HL-60 (cell line): ENCODE measurements around the gene CPED1.

Experiments used
- GABPA ChIP-seq: IDR thresholded peaks from 2 replicates; pipeline ENCODE4 v1.6.1; 2012; ENCODE audit warnings: low read depth
- POLR2AphosphoS5 ChIP-seq: IDR thresholded peaks from 2 replicates; pipeline ENCODE4 v1.6.1; 2012; ENCODE audit warnings: low read depth
- SPI1 ChIP-seq: IDR thresholded peaks from 2 replicates; pipeline ENCODE4 v1.6.1; 2012; ENCODE audit warnings: low read depth, mild to moderate bottlenecking, borderline replicate concordance
- TF ChIP-seq, protein P1 (sequence below): IDR thresholded peaks from one replicate; pipeline ENCODE4 v1.5.1; 2011; ENCODE audit warnings: low read length, control low read depth, inconsistent platforms; ENCODE audit not compliant: insufficient read depth
- TF ChIP-seq, protein P2 (sequence below): IDR thresholded peaks from 2 replicates; pipeline ENCODE4 v1.6.1; 2012; ENCODE audit warnings: low read depth; ENCODE audit not compliant: insufficient replicate concordance

GRCh38 chr7:121133444-121133843 is 144.9 kb downstream of the CPED1 start:
- TF ChIP-seq, protein P1, sequence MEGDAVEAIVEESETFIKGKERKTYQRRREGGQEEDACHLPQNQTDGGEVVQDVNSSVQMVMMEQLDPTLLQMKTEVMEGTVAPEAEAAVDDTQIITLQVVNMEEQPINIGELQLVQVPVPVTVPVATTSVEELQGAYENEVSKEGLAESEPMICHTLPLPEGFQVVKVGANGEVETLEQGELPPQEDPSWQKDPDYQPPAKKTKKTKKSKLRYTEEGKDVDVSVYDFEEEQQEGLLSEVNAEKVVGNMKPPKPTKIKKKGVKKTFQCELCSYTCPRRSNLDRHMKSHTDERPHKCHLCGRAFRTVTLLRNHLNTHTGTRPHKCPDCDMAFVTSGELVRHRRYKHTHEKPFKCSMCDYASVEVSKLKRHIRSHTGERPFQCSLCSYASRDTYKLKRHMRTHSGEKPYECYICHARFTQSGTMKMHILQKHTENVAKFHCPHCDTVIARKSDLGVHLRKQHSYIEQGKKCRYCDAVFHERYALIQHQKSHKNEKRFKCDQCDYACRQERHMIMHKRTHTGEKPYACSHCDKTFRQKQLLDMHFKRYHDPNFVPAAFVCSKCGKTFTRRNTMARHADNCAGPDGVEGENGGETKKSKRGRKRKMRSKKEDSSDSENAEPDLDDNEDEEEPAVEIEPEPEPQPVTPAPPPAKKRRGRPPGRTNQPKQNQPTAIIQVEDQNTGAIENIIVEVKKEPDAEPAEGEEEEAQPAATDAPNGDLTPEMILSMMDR: no peak
- TF ChIP-seq POLR2AphosphoS5 (no peak), GABPA (no peak), SPI1 (no peak)
- TF ChIP-seq, protein P2, sequence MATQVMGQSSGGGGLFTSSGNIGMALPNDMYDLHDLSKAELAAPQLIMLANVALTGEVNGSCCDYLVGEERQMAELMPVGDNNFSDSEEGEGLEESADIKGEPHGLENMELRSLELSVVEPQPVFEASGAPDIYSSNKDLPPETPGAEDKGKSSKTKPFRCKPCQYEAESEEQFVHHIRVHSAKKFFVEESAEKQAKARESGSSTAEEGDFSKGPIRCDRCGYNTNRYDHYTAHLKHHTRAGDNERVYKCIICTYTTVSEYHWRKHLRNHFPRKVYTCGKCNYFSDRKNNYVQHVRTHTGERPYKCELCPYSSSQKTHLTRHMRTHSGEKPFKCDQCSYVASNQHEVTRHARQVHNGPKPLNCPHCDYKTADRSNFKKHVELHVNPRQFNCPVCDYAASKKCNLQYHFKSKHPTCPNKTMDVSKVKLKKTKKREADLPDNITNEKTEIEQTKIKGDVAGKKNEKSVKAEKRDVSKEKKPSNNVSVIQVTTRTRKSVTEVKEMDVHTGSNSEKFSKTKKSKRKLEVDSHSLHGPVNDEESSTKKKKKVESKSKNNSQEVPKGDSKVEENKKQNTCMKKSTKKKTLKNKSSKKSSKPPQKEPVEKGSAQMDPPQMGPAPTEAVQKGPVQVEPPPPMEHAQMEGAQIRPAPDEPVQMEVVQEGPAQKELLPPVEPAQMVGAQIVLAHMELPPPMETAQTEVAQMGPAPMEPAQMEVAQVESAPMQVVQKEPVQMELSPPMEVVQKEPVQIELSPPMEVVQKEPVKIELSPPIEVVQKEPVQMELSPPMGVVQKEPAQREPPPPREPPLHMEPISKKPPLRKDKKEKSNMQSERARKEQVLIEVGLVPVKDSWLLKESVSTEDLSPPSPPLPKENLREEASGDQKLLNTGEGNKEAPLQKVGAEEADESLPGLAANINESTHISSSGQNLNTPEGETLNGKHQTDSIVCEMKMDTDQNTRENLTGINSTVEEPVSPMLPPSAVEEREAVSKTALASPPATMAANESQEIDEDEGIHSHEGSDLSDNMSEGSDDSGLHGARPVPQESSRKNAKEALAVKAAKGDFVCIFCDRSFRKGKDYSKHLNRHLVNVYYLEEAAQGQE: no peak
